ENCODE data around the gene OTOP2. TPM values are rescaled to one million over a fixed set of nuclear protein-coding genes. Genes with fewer than 3 reads are reported as not detected.

The OTOP2 gene
- total RNA-seq, 6 experiments from 2014 or later = not detected

- Mint-ChIP-seq H3K4me1 (ENCODE audit: low read depth) (peaks cover 15% of the 10 kb centered on the region), H3K27me3 (ENCODE audit: insufficient read depth) (peaks cover 15% of the 10 kb centered on the region), H3K4me3 (no peak overlapping the region), H3K27ac (no peak overlapping the region), H3K9me3 (no peaks in the 10 kb centered on the region), H3K36me3 (ENCODE audit: low read depth) (no peaks in the 10 kb centered on the region)
- peak; percentile 97 for TF ChIP-seq CTCF (IDR thresholded peaks at IDR 0.05)
- peak; percentile 38 for DNase-seq
Observed at GRCh38 chr17:74957935-74958740, 34.1 kb downstream of the OTOP2 start.

- Mint-ChIP-seq H3K27ac (peak overlapping the region; percentile 73; the same call in 1 of the 2 replicates), H3K4me3 (no peak overlapping the region; the same call in 1 of the 2 replicates), H3K9me3 (no peaks in the 10 kb centered on the region), H3K4me1 (ENCODE audit: low read depth) (peaks cover 15% of the 10 kb centered on the region), H3K36me3 (ENCODE audit: low read depth) (no peaks in the 10 kb centered on the region), H3K27me3 (ENCODE audit: insufficient read depth) (peaks cover 15% of the 10 kb centered on the region)
- DNase-seq = peak; percentile 40
- TF ChIP-seq CTCF (IDR thresholded peaks at IDR 0.05) = no peak
Observed at GRCh38 chr17:74959826-74960515, 35.9 kb downstream of the OTOP2 start.

GRCh38 chr17:74960570-74961342 is 36.7 kb downstream of the OTOP2 start:
- Mint-ChIP-seq H3K9me3 (no peaks in the 10 kb centered on the region), H3K4me3 (no peak overlapping the region), H3K27ac (peak overlapping the region; percentile 73; the same call in 1 of the 2 replicates), H3K27me3 (ENCODE audit: insufficient read depth) (peaks cover 9% of the 10 kb centered on the region), H3K36me3 (ENCODE audit: low read depth) (no peaks in the 10 kb centered on the region), H3K4me1 (ENCODE audit: low read depth) (peaks cover 15% of the 10 kb centered on the region)
- DNase-seq = peak; percentile 18
- TF ChIP-seq CTCF (IDR thresholded peaks at IDR 0.05) = no peak

- Mint-ChIP-seq H3K9me3 (no peaks in the 10 kb centered on the region), H3K27ac (no peak overlapping the region), H3K27me3 (ENCODE audit: insufficient read depth) (peaks cover 3% of the 10 kb centered on the region), H3K4me3 (no peak overlapping the region), H3K4me1 (ENCODE audit: low read depth) (peaks cover 15% of the 10 kb centered on the region), H3K36me3 (ENCODE audit: low read depth) (no peaks in the 10 kb centered on the region)
- peak; percentile 96 for TF ChIP-seq CTCF (IDR thresholded peaks at IDR 0.05)
- peak; percentile 72 for DNase-seq
Observed at GRCh38 chr17:74961657-74962350, 37.7 kb downstream of the OTOP2 start.
